HCT116 (cell line): ENCODE measurements around the gene ERGIC1.

Source experiments
- CEBPB ChIP-seq: IDR thresholded peaks from 2 replicates; pipeline ENCODE4 v1.6.1; 2012; ENCODE audit warnings: low read depth
- EZH2 ChIP-seq: fragments of 200-600 bp; sonication (generic); IDR thresholded peaks from 2 replicates; pipeline ENCODE4 v1.6.1; 2017; ENCODE audit warnings: antibody characterized with exemption, mixed run types
- EZH2phosphoT487 ChIP-seq: fragments of 200-600 bp; IDR thresholded peaks from 2 replicates; pipeline ENCODE4 v1.6.1; 2018; ENCODE audit warnings: antibody characterized with exemption, borderline replicate concordance
- POLR2A ChIP-seq: IDR thresholded peaks from 2 replicates; pipeline ENCODE4 v1.7.0; 2011; ENCODE audit warnings: borderline replicate concordance; ENCODE audit not compliant: insufficient read depth, insufficient read length; ENCODE audit errors: extremely low read depth
- POLR2AphosphoS5 ChIP-seq: IDR thresholded peaks from 2 replicates; pipeline ENCODE4 v1.6.1; 2011; ENCODE audit warnings: mild to moderate bottlenecking, low read depth, low read length, moderate library complexity
- TCF7L2 ChIP-seq: IDR thresholded peaks from 2 replicates; pipeline ENCODE4 v1.7.0; 2011; ENCODE audit warnings: borderline replicate concordance, inconsistent platforms; ENCODE audit not compliant: insufficient read depth, insufficient read length; ENCODE audit errors: extremely low read depth
- ZNF274 ChIP-seq: fragments of 200-500 bp; sonication (Bioruptor generic); IDR thresholded peaks from 2 replicates; pipeline ENCODE4 v1.6.1; 2014; ENCODE audit warnings: mild to moderate bottlenecking, low read depth, low read length, inconsistent platforms
- TF ChIP-seq, protein P1 (sequence below), 3 experiments: fragments of 200-600 bp in 1 of 3; sonication (generic) in 1 of 3; IDR thresholded peaks in 2 of 3; conservative IDR thresholded peaks in 1 of 3; 2 replicates each; pipeline ENCODE4 v1.5.1; 2012 to 2017; ENCODE audit warnings: low read depth in 2 of 3, low read length in 2 of 3, antibody characterized with exemption in 1 of 3, borderline replicate concordance in 1 of 3, control low read depth in 1 of 3, mild to moderate bottlenecking in 1 of 3, mixed read lengths in 1 of 3, mixed run types in 1 of 3, moderate library complexity in 1 of 3; ENCODE audit not compliant: insufficient read depth in 1 of 3
- TF ChIP-seq, protein P2 (sequence below): IDR thresholded peaks from 2 replicates; pipeline ENCODE4 v1.6.1; 2012; ENCODE audit warnings: low read depth
- TF ChIP-seq, protein P3 (sequence below): IDR thresholded peaks from 2 replicates; pipeline ENCODE4 v1.6.1; 2011; ENCODE audit warnings: mild to moderate bottlenecking, low read length, moderate library complexity; ENCODE audit not compliant: insufficient replicate concordance; ENCODE audit errors: extremely low read depth
- TF ChIP-seq, protein P4 (sequence below): IDR thresholded peaks from 2 replicates; pipeline ENCODE4 v1.6.1; 2012

DNA sequence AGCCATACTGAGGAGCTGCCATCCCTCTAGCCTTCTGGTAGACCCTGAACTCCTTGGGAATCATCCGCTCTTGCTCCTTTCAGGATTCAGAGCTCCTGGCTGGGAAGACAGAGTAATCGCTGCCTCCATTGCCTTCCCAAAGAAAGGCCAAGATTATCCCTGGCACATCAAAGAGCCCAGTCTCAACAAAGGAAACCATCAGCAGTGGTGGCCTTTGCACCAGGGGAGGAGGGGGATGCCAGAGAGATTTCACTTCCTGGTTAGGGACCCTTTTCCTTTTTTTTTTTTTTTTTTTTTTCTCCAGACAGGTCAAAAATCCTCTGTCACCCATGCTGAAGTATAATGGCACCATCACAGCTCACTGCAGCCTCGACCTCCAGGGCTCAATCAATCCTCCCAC lies 16.0 kb upstream of the ERGIC1 start:
- TF ChIP-seq, protein P1, sequence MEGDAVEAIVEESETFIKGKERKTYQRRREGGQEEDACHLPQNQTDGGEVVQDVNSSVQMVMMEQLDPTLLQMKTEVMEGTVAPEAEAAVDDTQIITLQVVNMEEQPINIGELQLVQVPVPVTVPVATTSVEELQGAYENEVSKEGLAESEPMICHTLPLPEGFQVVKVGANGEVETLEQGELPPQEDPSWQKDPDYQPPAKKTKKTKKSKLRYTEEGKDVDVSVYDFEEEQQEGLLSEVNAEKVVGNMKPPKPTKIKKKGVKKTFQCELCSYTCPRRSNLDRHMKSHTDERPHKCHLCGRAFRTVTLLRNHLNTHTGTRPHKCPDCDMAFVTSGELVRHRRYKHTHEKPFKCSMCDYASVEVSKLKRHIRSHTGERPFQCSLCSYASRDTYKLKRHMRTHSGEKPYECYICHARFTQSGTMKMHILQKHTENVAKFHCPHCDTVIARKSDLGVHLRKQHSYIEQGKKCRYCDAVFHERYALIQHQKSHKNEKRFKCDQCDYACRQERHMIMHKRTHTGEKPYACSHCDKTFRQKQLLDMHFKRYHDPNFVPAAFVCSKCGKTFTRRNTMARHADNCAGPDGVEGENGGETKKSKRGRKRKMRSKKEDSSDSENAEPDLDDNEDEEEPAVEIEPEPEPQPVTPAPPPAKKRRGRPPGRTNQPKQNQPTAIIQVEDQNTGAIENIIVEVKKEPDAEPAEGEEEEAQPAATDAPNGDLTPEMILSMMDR (IDR thresholded peaks at IDR 0.05 in 2 of 3, conservative IDR thresholded peaks at IDR 0.05 in 1 of 3; ENCODE audit: borderline replicate concordance in 1 of 3, insufficient read depth in 1 of 3, low read depth in 2 of 3, low read length in 2 of 3), result no peak
- TF ChIP-seq, protein P2, sequence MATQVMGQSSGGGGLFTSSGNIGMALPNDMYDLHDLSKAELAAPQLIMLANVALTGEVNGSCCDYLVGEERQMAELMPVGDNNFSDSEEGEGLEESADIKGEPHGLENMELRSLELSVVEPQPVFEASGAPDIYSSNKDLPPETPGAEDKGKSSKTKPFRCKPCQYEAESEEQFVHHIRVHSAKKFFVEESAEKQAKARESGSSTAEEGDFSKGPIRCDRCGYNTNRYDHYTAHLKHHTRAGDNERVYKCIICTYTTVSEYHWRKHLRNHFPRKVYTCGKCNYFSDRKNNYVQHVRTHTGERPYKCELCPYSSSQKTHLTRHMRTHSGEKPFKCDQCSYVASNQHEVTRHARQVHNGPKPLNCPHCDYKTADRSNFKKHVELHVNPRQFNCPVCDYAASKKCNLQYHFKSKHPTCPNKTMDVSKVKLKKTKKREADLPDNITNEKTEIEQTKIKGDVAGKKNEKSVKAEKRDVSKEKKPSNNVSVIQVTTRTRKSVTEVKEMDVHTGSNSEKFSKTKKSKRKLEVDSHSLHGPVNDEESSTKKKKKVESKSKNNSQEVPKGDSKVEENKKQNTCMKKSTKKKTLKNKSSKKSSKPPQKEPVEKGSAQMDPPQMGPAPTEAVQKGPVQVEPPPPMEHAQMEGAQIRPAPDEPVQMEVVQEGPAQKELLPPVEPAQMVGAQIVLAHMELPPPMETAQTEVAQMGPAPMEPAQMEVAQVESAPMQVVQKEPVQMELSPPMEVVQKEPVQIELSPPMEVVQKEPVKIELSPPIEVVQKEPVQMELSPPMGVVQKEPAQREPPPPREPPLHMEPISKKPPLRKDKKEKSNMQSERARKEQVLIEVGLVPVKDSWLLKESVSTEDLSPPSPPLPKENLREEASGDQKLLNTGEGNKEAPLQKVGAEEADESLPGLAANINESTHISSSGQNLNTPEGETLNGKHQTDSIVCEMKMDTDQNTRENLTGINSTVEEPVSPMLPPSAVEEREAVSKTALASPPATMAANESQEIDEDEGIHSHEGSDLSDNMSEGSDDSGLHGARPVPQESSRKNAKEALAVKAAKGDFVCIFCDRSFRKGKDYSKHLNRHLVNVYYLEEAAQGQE, result no peak
- no peak for TF ChIP-seq TCF7L2
- TF ChIP-seq EZH2, result no peak
- no peak for TF ChIP-seq POLR2A
- TF ChIP-seq ZNF274, result no peak
- TF ChIP-seq, protein P3, sequence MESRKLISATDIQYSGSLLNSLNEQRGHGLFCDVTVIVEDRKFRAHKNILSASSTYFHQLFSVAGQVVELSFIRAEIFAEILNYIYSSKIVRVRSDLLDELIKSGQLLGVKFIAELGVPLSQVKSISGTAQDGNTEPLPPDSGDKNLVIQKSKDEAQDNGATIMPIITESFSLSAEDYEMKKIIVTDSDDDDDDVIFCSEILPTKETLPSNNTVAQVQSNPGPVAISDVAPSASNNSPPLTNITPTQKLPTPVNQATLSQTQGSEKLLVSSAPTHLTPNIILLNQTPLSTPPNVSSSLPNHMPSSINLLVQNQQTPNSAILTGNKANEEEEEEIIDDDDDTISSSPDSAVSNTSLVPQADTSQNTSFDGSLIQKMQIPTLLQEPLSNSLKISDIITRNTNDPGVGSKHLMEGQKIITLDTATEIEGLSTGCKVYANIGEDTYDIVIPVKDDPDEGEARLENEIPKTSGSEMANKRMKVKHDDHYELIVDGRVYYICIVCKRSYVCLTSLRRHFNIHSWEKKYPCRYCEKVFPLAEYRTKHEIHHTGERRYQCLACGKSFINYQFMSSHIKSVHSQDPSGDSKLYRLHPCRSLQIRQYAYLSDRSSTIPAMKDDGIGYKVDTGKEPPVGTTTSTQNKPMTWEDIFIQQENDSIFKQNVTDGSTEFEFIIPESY, result no peak
- TF ChIP-seq, protein P4, sequence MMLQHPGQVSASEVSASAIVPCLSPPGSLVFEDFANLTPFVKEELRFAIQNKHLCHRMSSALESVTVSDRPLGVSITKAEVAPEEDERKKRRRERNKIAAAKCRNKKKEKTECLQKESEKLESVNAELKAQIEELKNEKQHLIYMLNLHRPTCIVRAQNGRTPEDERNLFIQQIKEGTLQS, result no peak
- no peak for TF ChIP-seq POLR2AphosphoS5
- no peak for TF ChIP-seq EZH2phosphoT487
- TF ChIP-seq CEBPB, result no peak
